Measurements from ENCODE around the gene AGTPBP1.

DNA sequence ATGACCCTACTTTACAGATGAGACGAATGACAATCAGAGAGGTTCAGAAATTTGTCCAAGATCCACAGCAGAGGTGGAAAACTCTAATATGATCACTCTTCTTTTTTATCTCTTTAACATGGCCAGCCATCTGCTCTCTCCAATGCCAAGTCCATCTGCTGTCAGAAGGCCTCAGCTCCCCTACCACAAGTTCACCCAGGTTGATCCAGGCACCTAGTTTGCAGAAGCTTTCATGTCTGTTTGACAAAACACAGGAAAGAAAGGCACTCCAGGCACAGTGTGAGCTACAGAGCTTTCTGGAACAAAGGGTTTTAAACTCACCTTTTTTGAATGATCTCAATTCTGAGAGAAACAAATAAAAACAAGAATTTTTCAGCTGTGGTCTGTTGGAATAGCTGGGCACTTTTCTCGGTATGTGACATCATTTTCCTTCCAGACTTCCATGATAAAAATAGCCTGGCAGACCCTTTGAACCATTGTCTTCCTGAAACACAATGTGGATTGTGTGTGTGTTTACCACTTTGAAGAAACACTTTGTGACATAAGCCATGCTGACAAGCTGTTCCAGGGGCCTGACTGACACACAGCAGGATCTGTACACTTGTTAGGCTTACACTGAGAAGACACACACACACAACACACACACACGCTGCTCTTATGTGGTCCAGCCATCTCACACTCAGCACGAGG lies 214.3 kb downstream of the AGTPBP1 start:
- TF ChIP-seq POLR2A (IDR thresholded peaks at IDR 0.05), result no peak
- TF ChIP-seq, protein P1, sequence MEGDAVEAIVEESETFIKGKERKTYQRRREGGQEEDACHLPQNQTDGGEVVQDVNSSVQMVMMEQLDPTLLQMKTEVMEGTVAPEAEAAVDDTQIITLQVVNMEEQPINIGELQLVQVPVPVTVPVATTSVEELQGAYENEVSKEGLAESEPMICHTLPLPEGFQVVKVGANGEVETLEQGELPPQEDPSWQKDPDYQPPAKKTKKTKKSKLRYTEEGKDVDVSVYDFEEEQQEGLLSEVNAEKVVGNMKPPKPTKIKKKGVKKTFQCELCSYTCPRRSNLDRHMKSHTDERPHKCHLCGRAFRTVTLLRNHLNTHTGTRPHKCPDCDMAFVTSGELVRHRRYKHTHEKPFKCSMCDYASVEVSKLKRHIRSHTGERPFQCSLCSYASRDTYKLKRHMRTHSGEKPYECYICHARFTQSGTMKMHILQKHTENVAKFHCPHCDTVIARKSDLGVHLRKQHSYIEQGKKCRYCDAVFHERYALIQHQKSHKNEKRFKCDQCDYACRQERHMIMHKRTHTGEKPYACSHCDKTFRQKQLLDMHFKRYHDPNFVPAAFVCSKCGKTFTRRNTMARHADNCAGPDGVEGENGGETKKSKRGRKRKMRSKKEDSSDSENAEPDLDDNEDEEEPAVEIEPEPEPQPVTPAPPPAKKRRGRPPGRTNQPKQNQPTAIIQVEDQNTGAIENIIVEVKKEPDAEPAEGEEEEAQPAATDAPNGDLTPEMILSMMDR (IDR thresholded peaks at IDR 0.05), result no peak
- TF ChIP-seq EP300 (IDR thresholded peaks at IDR 0.05), result peak in 1 of 2 donors; percentile 12
